HEK293 (cell line): ENCODE measurements around the gene SLC35F4.

Experiments used
- CTCF ChIA-PET: fragments of 350-600 bp; formaldehyde crosslinking; extraction: SDS; loops from one replicate; lab custom pipeline; 2021; ENCODE audit warnings: antibody characterized with exemption; lab: Yijun Ruan, JAX
- POLR2A ChIA-PET: fragments of 300-600 bp; formaldehyde crosslinking; extraction: SDS; loops from one replicate; lab custom pipeline; 2020; ENCODE audit warnings: antibody characterized with exemption, inconsistent platforms; lab: Yijun Ruan, JAX
- H3K27ac ChIP-seq: fragments of 200-500 bp; sonication (Bioruptor generic); 2 replicates; pipeline ENCODE4 v1.5.1; 2014; ENCODE audit warnings: low read depth, low read length, control low read depth, inconsistent platforms; ENCODE audit errors: extremely low read depth
- H3K36me3 ChIP-seq, 2 experiments: fragments of 200-500 bp in 1 of 2; sonication (Bioruptor generic) in 1 of 2; 1 replicate in 1 of 2; 2 replicates in 1 of 2; pipeline ENCODE4 v1.5.1; 2014 to 2017; ENCODE audit warnings: inconsistent platforms in 2 of 2, low read length in 2 of 2; ENCODE audit not compliant: control insufficient read depth in 2 of 2, insufficient read depth in 1 of 2
- H3K4me1 ChIP-seq: fragments of 200-500 bp; sonication (Bioruptor generic); 2 replicates; pipeline ENCODE4 v1.5.1; 2014; ENCODE audit warnings: mild to moderate bottlenecking, low read length, inconsistent platforms; ENCODE audit not compliant: control insufficient read depth, insufficient read depth
- H3K4me3 ChIP-seq: 2 replicates; pipeline ENCODE4 v1.5.1; 2011; ENCODE audit warnings: low read depth, mild to moderate bottlenecking, control low read depth, low read length, moderate library complexity
- H3K9me3 ChIP-seq: fragments of 200-500 bp; sonication (Bioruptor generic); 2 replicates; pipeline ENCODE4 v1.5.1; 2014; ENCODE audit warnings: low read depth, low read length, inconsistent platforms; ENCODE audit not compliant: control insufficient read depth, insufficient read depth
- ATF2 ChIP-seq: fragments of 450-650 bp; formaldehyde crosslinking; IDR thresholded peaks from 2 replicates; pipeline ENCODE4 v1.5.1; 2016; ENCODE audit warnings: missing biosample characterization, missing genetic modification characterization, low read depth
- BCL11A ChIP-seq: fragments of 450-650 bp; formaldehyde crosslinking; IDR thresholded peaks from 2 replicates; pipeline ENCODE4 v1.5.1; 2016; ENCODE audit warnings: low read depth, missing biosample characterization, missing genetic modification characterization
- BCL11B ChIP-seq: fragments of 450-650 bp; formaldehyde crosslinking; IDR thresholded peaks from 2 replicates; pipeline ENCODE4 v1.5.1; 2016; ENCODE audit warnings: low read depth, missing biosample characterization, missing genetic modification characterization
- YY2 ChIP-seq: fragments of 450-650 bp; formaldehyde crosslinking; IDR thresholded peaks from 2 replicates; pipeline ENCODE4 v1.5.1; 2016; ENCODE audit warnings: missing biosample characterization, missing genetic modification characterization
- ZNF214 ChIP-seq: fragments of 450-650 bp; formaldehyde crosslinking; IDR thresholded peaks from 2 replicates; pipeline ENCODE4 v1.5.1; 2017; ENCODE audit warnings: missing biosample characterization, mild to moderate bottlenecking, missing genetic modification characterization, borderline replicate concordance
- ZNF302 ChIP-seq: fragments of 450-650 bp; formaldehyde crosslinking; IDR thresholded peaks from 2 replicates; pipeline ENCODE4 v1.5.1; 2016; ENCODE audit warnings: missing biosample characterization, missing genetic modification characterization, low read depth
- ZNF521 ChIP-seq: fragments of 450-650 bp; formaldehyde crosslinking; IDR thresholded peaks from 2 replicates; pipeline ENCODE4 v1.5.1; 2017; ENCODE audit warnings: missing biosample characterization, mild to moderate bottlenecking, missing genetic modification characterization
- ZNF670 ChIP-seq: fragments of 450-650 bp; formaldehyde crosslinking; IDR thresholded peaks from 2 replicates; pipeline ENCODE4 v1.5.1; 2016; ENCODE audit warnings: missing biosample characterization, missing genetic modification characterization, low read depth
- ZSCAN18 ChIP-seq: fragments of 450-650 bp; formaldehyde crosslinking; IDR thresholded peaks from 2 replicates; pipeline ENCODE4 v1.5.1; 2016; ENCODE audit warnings: missing biosample characterization, missing genetic modification characterization
- TF ChIP-seq, protein P1 (sequence below): fragments of 450-650 bp; formaldehyde crosslinking; IDR thresholded peaks from 2 replicates; pipeline ENCODE4 v1.5.1; 2016; ENCODE audit warnings: missing biosample characterization, missing genetic modification characterization
- TF ChIP-seq, protein P2 (sequence below): fragments of 450-650 bp; formaldehyde crosslinking; IDR thresholded peaks from 2 replicates; pipeline ENCODE4 v1.5.1; 2017; ENCODE audit warnings: missing biosample characterization, missing genetic modification characterization

SLC35F4 gene

DNA sequence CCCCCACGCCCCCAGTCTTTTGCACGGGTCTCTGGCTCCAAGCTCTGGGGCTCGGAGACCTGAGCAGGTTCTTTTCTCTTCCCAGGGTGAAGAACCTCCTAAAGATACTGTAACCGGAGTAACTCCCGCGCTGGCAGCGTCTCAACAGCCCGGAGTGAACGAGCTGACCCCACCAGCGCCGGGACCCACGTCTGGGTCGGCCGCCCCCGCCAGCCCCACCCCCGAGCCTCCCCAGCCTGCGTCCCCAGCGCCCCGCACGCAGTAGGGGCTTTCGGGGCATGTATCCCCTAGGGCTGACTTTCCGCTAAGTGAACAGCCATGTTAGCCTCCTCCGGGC lies 858 bp downstream of the SLC35F4 start (continued):
- TF ChIP-seq ZSCAN18 (no peak), BCL11A (tag by site-specific recombination) (no peak)
- TF ChIP-seq, all 188 proteins: peak for 0

- no peak overlapping the region for H3K4me3 ChIP-seq
- CTCF ChIA-PET, result interaction anchor here (1.4 kb wide), 1 partner anchor 21 kb away, joined by 3 read pairs; no protein-coding TSS in a partner anchor
- POLR2A ChIA-PET, result interaction anchor here (0.6 kb wide), 1 partner anchor 75 kb away, joined by 6 read pairs; no protein-coding TSS in a partner anchor
Measured at GRCh38 chr14:57864659-57865058, 1.2 kb downstream of the SLC35F4 start.

More at GRCh38 chr14:57864659-57865058, 1.2 kb downstream of the SLC35F4 start:
- no peaks in the 10 kb centered on the region; the same call in 1 of the 2 replicates for H3K4me1 ChIP-seq
- no peak overlapping the region for H3K27ac ChIP-seq
- no peak for TF ChIP-seq ZSCAN18
- TF ChIP-seq, protein P1, sequence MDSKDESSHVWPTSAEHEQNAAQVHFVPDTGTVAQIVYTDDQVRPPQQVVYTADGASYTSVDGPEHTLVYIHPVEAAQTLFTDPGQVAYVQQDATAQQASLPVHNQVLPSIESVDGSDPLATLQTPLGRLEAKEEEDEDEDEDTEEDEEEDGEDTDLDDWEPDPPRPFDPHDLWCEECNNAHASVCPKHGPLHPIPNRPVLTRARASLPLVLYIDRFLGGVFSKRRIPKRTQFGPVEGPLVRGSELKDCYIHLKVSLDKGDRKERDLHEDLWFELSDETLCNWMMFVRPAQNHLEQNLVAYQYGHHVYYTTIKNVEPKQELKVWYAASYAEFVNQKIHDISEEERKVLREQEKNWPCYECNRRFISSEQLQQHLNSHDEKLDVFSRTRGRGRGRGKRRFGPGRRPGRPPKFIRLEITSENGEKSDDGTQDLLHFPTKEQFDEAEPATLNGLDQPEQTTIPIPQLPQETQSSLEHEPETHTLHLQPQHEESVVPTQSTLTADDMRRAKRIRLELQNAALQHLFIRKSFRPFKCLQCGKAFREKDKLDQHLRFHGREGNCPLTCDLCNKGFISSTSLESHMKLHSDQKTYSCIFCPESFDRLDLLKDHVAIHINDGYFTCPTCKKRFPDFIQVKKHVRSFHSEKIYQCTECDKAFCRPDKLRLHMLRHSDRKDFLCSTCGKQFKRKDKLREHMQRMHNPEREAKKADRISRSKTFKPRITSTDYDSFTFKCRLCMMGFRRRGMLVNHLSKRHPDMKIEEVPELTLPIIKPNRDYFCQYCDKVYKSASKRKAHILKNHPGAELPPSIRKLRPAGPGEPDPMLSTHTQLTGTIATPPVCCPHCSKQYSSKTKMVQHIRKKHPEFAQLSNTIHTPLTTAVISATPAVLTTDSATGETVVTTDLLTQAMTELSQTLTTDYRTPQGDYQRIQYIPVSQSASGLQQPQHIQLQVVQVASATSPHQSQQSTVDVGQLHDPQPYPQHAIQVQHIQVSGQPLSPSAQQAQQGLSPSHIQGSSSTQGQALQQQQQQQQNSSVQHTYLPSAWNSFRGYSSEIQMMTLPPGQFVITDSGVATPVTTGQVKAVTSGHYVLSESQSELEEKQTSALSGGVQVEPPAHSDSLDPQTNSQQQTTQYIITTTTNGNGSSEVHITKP (tag by site-specific recombination), result no peak
- TF ChIP-seq ZNF302, result no peak
- no peak for TF ChIP-seq ZNF670
- TF ChIP-seq ZNF214, result no peak
- TF ChIP-seq, protein P2, sequence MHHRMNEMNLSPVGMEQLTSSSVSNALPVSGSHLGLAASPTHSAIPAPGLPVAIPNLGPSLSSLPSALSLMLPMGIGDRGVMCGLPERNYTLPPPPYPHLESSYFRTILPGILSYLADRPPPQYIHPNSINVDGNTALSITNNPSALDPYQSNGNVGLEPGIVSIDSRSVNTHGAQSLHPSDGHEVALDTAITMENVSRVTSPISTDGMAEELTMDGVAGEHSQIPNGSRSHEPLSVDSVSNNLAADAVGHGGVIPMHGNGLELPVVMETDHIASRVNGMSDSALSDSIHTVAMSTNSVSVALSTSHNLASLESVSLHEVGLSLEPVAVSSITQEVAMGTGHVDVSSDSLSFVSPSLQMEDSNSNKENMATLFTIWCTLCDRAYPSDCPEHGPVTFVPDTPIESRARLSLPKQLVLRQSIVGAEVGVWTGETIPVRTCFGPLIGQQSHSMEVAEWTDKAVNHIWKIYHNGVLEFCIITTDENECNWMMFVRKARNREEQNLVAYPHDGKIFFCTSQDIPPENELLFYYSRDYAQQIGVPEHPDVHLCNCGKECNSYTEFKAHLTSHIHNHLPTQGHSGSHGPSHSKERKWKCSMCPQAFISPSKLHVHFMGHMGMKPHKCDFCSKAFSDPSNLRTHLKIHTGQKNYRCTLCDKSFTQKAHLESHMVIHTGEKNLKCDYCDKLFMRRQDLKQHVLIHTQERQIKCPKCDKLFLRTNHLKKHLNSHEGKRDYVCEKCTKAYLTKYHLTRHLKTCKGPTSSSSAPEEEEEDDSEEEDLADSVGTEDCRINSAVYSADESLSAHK (tag by site-specific recombination), result no peak
- no peak for TF ChIP-seq ZNF521 (tag by site-specific recombination)
- no peak for TF ChIP-seq ATF2 (tag by site-specific recombination)
- TF ChIP-seq YY2 (tag by site-specific recombination), result no peak
- no peak for TF ChIP-seq BCL11B (tag by site-specific recombination)
- H3K9me3 ChIP-seq, result no peaks in the 10 kb centered on the region
- H3K36me3 ChIP-seq, result no peaks in the 10 kb centered on the region
